Measurements from ENCODE around the gene VASN. TPM values are rescaled to one million over a fixed set of nuclear protein-coding genes. Genes with fewer than 3 reads are reported as not detected.
A peak's percentile ranks its signal among the peaks of the same experiment; 100 is the strongest.

Gene VASN
- total and polyA plus RNA-seq, 5 donors, result 10.7 to 21.3 (median 12.2) TPM

GRCh38 chr16:4410335-4411075 is 38.9 kb downstream of the VASN start:
- peak in 1 of 2 donors; percentile 2 for ATAC-seq
- WGBS, result 61% methylated on average over 15 of the region's 15 CpGs
- Histone ChIP-seq H3K9me3 (ENCODE audit: control insufficient read depth, low read length) (no peaks in the 10 kb centered on the region), H3K27ac (ENCODE audit: low read length) (no peak overlapping the region), H3K4me1 (ENCODE audit: control insufficient read depth, insufficient read depth, low read length) (peaks cover 3% of the 10 kb centered on the region), H3K27me3 (ENCODE audit: control insufficient read depth, insufficient read depth) (no peaks in the 10 kb centered on the region), H3K4me3 (ENCODE audit: low read length) (no peak overlapping the region)
- intact Hi-C loops (cut with DNase I), result no loop called here
- DNase-seq, result peak; percentile 45 to 81 (median 65)

- H3K4me3 ChIP-seq (ENCODE audit: low read length), result no peak overlapping the region
- 57% methylated on average over 16 of the region's 16 CpGs for WGBS
- DNase-seq (peak; percentile 87 to 96 (median 94)), ATAC-seq (peak; percentile 52 to 74)
- intact Hi-C loops (cut with DNase I), result no loop called here
- peaks cover 3% of the 10 kb centered on the region for H3K4me1 ChIP-seq (ENCODE audit: control insufficient read depth, insufficient read depth, low read length)
- H3K27me3 ChIP-seq (ENCODE audit: control insufficient read depth, insufficient read depth), result no peaks in the 10 kb centered on the region
- H3K9me3 ChIP-seq (ENCODE audit: control insufficient read depth, low read length), result no peaks in the 10 kb centered on the region
- H3K27ac ChIP-seq (ENCODE audit: low read length), result no peak overlapping the region
Measured at GRCh38 chr16:4411684-4412083, 40.0 kb downstream of the VASN start.

GRCh38 chr16:4412159-4412558 is 40.5 kb downstream of the VASN start:
- DNase-seq (no peak), ATAC-seq (no peak)
- intact Hi-C loops (cut with DNase I), result no loop called here
- H3K9me3 ChIP-seq (ENCODE audit: control insufficient read depth, low read length), result no peaks in the 10 kb centered on the region
- peaks cover 3% of the 10 kb centered on the region for H3K4me1 ChIP-seq (ENCODE audit: control insufficient read depth, insufficient read depth, low read length)
- no peak overlapping the region for H3K27ac ChIP-seq (ENCODE audit: low read length)
- 78% methylated on average over 8 of the region's 8 CpGs for WGBS
- no peak overlapping the region for H3K4me3 ChIP-seq (ENCODE audit: low read length)
- H3K27me3 ChIP-seq (ENCODE audit: control insufficient read depth, insufficient read depth), result no peaks in the 10 kb centered on the region

- no peak for DNase-seq
- H3K27ac ChIP-seq (ENCODE audit: low read length), result no peak overlapping the region
- 93% methylated on average over 4 of the region's 4 CpGs for WGBS
- no peak for ATAC-seq
- H3K27me3 ChIP-seq (ENCODE audit: control insufficient read depth, insufficient read depth), result no peaks in the 10 kb centered on the region
- no peak overlapping the region for H3K4me3 ChIP-seq (ENCODE audit: low read length)
- peaks cover 3% of the 10 kb centered on the region for H3K4me1 ChIP-seq (ENCODE audit: control insufficient read depth, insufficient read depth, low read length)
- intact Hi-C loops (cut with DNase I), result no loop called here
- no peaks in the 10 kb centered on the region for H3K9me3 ChIP-seq (ENCODE audit: control insufficient read depth, low read length)
Measured at GRCh38 chr16:4412854-4413253, 41.2 kb downstream of the VASN start.

- intact Hi-C loops (cut with DNase I), result no loop called here
- DNase-seq, result no peak
- no peaks in the 10 kb centered on the region for H3K27me3 ChIP-seq (ENCODE audit: control insufficient read depth, insufficient read depth)
- H3K4me1 ChIP-seq (ENCODE audit: control insufficient read depth, insufficient read depth, low read length), result peaks cover 3% of the 10 kb centered on the region
- 89% methylated on average over 7 of the region's 7 CpGs for WGBS
- no peak overlapping the region for H3K27ac ChIP-seq (ENCODE audit: low read length)
- no peaks in the 10 kb centered on the region for H3K9me3 ChIP-seq (ENCODE audit: control insufficient read depth, low read length)
- no peak overlapping the region for H3K4me3 ChIP-seq (ENCODE audit: low read length)
- no peak for ATAC-seq
Measured at GRCh38 chr16:4414187-4414917, 42.7 kb downstream of the VASN start.

- Histone ChIP-seq H3K4me3 (ENCODE audit: low read length) (peak overlapping the region; percentile 91), H3K27ac (ENCODE audit: low read length) (peak overlapping the region; percentile 9), H3K4me1 (ENCODE audit: control insufficient read depth, insufficient read depth, low read length) (peaks cover 3% of the 10 kb centered on the region), H3K27me3 (ENCODE audit: control insufficient read depth, insufficient read depth) (no peaks in the 10 kb centered on the region), H3K9me3 (ENCODE audit: control insufficient read depth, low read length) (no peaks in the 10 kb centered on the region)
- DNase-seq (peak; percentile 59 to 85 (median 84)), ATAC-seq (peak; percentile 3 to 49)
- intact Hi-C loops (cut with DNase I), result no loop called here
- WGBS, result 2% methylated on average over 44 of the region's 44 CpGs
Measured at GRCh38 chr16:4415538-4416199, 44.0 kb downstream of the VASN start.

GRCh38 chr16:4416200-4417032 is 44.8 kb downstream of the VASN start, which contains the start of gene CORO7:
Gene CORO7, minus strand, starts transcription at chr16:4416596. Its CDS starts 78 bp downstream, at chr16:4416518.
- peak; percentile 98 to 99 (median 99) for DNase-seq
- H3K27me3 ChIP-seq (ENCODE audit: control insufficient read depth, insufficient read depth), result no peaks in the 10 kb centered on the region
- intact Hi-C loops (cut with DNase I), result no loop called here
- H3K4me1 ChIP-seq (ENCODE audit: control insufficient read depth, insufficient read depth, low read length), result peaks cover 3% of the 10 kb centered on the region
- peak; percentile 95 to 96 for ATAC-seq
- peak within 1 kb of the TSS; percentile 91 for H3K4me3 ChIP-seq (ENCODE audit: low read length)
- peak within 1 kb of the TSS; percentile 9 for H3K27ac ChIP-seq (ENCODE audit: low read length)
- under 1% methylated on average over 91 of the region's 92 CpGs for WGBS
- H3K9me3 ChIP-seq (ENCODE audit: control insufficient read depth, low read length), result no peaks in the 10 kb centered on the region

- 80% methylated on average over 7 of the region's 7 CpGs for WGBS
- intact Hi-C loops (cut with DNase I), result no loop called here
- Histone ChIP-seq H3K9me3 (ENCODE audit: control insufficient read depth, low read length) (no peaks in the 10 kb centered on the region), H3K27me3 (ENCODE audit: control insufficient read depth, insufficient read depth) (no peaks in the 10 kb centered on the region), H3K4me1 (ENCODE audit: control insufficient read depth, insufficient read depth, low read length) (peaks cover 3% of the 10 kb centered on the region), H3K4me3 (ENCODE audit: low read length) (no peak overlapping the region), H3K27ac (ENCODE audit: low read length) (no peak overlapping the region)
- no peak for DNase-seq
- no peak for ATAC-seq
Measured at GRCh38 chr16:4419402-4419959, 47.8 kb downstream of the VASN start.

GRCh38 chr16:4420505-4421105 is 49.0 kb downstream of the VASN start:
- no peaks in the 10 kb centered on the region for H3K9me3 ChIP-seq (ENCODE audit: control insufficient read depth, low read length)
- ATAC-seq (no peak), DNase-seq (no peak)
- WGBS, result 74% methylated on average over 8 of the region's 8 CpGs
- H3K27me3 ChIP-seq (ENCODE audit: control insufficient read depth, insufficient read depth), result no peaks in the 10 kb centered on the region
- H3K27ac ChIP-seq (ENCODE audit: low read length), result no peak overlapping the region
- no peak overlapping the region for H3K4me3 ChIP-seq (ENCODE audit: low read length)
- peaks cover 2% of the 10 kb centered on the region for H3K4me1 ChIP-seq (ENCODE audit: control insufficient read depth, insufficient read depth, low read length)
- intact Hi-C loops (cut with DNase I), result no loop called here

Data from right cardiac atrium (tissue), 5 donors.